Right forelimb (tissue), 1 donor: Measurements from ENCODE around the gene AK2.
"Not testable (repeated sequence)": the region's sequence is repeated elsewhere in the genome, so short reads cannot be mapped to it uniquely, and the experiment has no call there.

Experiments
- DNase-seq: peaks from one replicate; pipeline ENCODE4 v3.0.0-alpha.2; 2018

The AK2 gene

DNA sequence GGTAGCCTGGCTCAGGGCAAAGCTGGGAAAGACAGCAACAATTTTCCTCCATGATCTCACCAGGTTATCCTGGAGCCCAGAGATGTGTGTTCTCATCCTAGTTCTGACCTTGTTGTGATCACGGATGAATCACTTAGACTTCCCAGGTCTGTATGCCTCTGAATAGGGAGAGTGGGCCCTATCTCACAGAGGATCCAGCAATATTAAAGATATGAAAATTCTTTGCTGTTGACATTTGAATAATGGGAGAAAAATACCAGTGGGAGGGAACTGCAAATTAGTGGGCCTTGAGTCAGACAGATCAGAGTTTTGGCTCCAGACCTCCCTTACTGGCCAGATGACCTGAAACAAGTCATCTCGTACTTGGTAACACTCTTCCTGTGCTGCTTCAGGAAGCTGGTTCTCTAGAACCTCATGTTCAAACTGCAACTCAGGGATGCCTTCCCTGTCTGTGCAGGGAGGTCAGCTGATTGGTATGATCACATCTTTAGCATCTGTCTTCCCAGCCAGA lies 39.2 kb downstream of the AK2 start:
- no peak for DNase-seq

GRCh38 chr1:32993324-32993636 lies 43.4 kb downstream of the AK2 start:
- not testable (repeated sequence) for DNase-seq

- DNase-seq = peak; percentile 74
Measured at GRCh38 chr1:32992489-32993323, 44.0 kb downstream of the AK2 start.

DNA sequence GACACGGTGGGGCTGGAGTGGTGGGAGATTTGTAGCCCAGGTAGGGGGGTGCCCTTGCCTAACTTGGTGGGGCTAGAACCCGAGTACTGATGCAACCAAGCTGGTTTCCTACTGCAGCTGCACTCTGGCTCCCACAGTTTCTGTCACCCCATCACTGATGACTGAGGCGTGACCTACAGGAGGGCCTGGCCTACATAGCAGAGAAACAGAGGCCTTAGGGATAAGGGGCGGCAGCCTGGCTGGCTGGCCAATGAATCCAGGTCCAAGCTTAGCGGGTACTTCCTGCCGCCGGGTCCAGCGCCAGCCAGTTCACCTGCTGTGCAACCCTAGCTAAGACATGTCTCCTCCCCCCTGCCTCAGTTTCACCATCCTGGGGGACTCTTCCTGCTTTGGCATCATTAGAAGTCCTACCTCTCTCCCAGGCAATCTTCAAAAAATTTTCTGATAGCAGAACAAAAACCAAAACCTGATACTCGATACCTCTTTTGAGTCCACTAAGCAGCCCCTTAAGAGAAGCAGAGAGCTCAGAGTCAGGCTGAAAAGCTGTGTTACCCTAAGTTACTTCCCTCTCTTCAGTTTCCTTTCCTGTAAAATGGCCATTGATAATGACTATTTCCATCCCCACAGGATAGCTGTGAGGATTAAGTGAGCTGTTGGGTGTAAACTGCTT lies 44.7 kb downstream of the AK2 start:
- no peak for DNase-seq

DNA sequence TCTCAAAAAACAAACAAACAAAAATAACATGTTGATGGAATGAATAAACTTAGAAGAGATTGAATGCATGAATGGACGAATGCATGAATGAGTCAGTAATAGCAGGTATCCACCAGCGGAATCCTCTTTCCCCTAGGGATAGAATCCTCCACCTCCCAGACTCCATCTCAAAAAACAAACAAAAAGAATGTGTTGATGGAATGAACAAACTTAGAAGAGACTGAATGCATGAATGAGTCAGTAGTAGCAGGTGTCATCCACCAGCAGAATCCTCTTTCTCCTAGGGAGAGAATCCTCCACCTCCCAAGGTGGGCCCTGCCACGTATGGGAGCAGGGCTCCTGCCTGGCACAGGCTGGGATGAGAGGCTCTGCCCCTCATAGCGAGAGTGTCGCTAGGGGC lies 45.3 kb downstream of the AK2 start:
- no peak for DNase-seq

GRCh38 chr1:32990887-32991286 lies 45.8 kb downstream of the AK2 start:
- no peak for DNase-seq

- DNase-seq = no peak
Measured at GRCh38 chr1:32989160-32990050, 47.3 kb downstream of the AK2 start.

GRCh38 chr1:32988665-32989064 lies 48.0 kb downstream of the AK2 start:
- no peak for DNase-seq

DNA sequence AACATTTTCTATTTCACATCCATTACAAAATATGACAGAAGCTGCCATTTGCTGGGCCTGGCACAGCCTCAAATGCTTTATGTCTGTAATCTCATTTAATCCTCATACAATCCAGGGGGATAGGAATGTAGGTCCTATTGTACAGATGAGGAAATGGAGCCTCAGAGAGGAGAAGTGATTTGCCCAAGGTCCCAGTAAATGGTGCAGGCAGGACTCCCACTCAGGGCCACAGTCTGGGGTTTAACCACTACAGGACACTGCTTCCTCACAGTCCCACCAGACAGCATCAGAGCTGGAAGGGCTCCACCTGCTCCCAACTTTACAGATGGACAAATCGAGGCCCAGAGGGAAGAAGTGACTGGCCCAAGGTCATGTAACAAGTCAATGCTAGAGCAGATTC lies 51.5 kb downstream of the AK2 start:
- DNase-seq = no peak

DNA sequence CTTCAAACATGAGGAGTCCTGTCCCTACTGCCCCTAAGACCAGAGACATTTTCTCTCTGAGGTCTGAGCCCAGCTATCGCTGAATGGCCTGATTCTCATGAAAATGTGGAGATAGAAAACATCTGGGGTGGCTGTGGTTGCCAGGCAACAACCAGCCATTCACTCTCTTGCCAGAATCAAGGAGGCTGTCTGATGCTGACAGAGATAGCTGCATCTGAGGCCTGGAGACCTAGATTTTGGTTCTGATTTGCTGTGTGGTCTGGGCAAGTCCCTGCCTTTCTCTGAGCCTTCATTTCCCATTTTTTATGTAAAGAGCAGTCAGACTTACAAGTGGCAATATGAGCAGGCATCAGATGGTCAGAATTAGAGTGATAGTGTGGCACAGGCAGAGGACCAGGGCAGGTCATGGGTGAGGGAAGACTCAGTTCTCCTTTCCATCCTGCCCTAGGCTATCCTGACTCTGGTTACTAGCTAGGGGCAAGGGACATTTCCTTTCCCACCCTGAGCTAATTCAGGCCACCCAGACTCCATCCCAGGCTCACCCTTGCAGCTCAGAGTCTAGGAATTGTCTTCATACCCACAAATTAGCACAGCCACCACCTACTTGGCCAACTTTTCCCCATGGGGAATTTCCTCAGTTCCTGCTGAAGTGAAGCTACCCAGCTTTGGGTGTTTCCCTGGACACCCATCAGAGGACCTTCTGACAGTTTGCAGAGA lies 52.1 kb downstream of the AK2 start:
- DNase-seq = no peak

DNA sequence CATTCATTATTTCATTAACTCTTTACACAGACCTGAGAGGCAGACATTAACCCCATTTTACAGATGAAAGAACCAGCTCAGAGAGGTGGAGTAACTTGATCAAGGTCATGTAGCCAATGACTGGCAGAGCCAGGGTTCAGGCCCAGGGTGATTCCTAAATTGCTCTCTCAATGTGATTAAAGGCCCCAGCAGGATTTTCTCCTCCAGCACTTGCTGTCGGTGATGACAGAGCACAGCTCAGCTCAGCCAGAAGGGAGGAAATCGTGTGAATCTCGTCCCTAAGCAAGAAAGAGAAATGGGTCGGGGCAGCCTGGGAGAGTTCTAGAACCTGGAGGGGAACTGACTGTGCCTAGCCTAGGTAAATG lies 52.6 kb downstream of the AK2 start:
- DNase-seq = no peak

- no peak for DNase-seq
Measured at GRCh38 chr1:32983020-32983419, 53.7 kb downstream of the AK2 start.

DNA sequence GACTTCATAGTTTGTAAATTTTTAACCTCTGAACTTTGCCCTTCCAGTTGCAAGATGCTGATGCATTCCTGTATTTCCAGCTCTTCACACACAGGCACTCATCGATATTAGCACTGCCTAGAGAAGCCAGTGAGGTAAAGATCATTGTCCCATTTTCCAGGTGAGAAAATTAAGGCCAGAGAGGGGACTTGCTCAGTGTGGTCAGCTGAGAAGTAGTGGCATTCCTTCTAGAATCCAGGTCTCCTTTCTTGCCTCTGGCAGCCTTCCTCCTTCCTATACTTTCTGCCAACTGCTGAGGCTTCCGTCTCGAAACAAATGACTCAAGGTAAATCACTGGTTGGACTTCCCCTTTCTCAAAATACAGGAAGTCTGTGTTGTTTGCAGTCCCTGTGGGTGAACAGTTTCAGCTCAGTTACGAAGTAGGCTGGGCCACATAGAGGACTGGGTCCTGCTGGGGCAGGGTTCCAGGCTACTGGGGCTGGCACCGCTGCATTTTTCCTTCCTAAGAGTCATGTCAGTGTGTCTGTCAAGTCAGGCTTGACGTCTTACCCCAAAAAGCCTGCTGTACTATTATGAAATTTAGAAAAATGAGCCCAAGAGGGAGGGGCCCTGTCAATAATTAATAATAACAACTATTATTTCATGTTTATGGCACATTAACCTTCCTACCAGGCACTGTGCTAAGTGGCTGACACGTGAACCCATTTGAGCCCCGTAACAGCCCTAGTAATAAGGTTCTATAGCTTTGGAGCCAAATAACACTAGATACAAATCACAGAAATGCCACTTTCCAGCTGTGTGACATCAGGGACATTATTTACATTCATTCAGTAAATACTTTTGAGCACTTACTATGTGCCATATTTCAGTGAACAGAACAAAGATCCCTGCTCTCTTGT lies 55.4 kb downstream of the AK2 start:
- DNase-seq = no peak

DNA sequence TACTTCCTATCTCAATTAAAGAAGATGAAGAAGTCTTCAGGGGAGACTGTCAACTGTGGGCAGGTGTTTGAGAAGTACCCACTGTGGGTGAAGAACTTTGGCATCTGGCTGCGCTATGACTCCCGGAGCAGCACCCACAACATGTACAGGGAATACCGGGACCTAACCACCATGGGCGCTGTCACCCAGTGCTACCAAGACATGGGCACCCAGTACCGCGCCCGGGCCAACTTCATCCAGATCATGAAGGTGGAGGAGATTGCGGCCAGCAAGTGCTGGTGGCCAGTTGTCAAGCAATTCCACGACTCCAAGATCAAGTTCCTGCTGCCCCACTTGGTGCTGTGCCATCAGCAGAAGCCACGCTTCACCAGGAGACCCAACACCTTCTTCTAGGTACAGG lies 56.6 kb downstream of the AK2 start:
- DNase-seq = no peak

GRCh38 chr1:32978854-32979253 lies 57.8 kb downstream of the AK2 start:
- no peak for DNase-seq

DNA sequence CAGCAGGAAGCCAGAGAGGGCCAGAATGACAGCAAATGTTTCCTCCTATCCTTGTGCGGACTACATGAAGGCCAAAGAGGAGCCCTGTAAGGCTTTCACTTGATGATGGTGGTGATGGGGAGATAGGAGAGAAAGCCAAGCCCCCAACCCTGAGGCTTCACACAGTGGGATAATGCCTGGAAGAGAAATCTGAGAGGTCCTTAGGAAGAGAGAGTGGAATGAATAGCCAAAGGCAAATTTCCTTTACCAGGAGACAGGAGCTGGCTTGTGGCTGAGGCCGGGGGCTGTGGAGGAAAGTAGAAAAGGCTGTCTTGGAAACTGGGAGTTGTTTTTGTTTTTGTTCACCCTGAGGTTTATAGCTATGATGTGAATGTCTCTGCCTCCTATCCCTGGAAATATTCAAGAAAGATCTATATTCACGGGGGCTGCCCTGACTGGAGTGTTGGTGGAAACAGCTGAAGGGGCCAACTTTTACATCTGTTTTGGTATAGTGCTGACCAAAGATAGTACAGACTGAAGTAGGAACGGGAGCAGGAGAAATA lies 59.1 kb downstream of the AK2 start:
- no peak for DNase-seq

DNA sequence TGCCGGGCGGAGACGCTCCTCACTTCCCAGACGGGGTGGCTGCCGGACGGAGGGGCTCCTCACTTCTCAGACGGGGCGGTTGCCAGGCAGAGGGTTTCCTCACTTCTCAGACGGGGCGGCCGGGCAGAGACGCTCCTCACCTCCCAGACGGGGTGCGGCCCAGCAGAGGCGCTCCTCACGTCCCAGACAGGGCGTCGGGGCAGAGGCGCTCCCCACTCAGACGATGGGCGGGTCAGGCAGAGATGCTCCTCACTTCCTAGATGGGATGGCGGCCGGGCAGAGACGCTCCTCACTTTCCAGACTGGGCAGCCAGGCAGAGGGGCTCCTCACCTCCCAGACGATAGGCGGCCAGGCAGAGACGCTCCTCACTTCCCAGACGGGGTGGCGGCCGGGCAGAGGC lies 61.6 kb downstream of the AK2 start:
- DNase-seq = not testable (repeated sequence)

DNA sequence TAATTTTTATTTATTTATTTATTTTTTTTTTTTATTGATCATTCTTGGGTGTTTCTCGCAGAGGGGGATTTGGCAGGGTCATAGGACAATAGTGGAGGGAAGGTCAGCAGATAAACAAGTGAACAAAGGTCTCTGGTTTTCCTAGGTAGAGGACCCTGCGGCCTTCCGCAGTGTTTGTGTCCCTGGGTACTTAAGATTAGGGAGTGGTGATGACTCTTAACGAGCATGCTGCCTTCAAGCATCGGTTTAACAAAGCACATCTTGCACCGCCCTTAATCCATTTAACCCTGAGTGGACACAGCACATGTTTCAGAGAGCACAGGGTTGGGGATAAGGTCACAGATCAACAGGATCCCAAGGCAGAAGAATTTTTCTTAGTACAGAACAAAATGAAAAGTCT lies 63.2 kb downstream of the AK2 start:
- DNase-seq = not testable (repeated sequence)

DNA sequence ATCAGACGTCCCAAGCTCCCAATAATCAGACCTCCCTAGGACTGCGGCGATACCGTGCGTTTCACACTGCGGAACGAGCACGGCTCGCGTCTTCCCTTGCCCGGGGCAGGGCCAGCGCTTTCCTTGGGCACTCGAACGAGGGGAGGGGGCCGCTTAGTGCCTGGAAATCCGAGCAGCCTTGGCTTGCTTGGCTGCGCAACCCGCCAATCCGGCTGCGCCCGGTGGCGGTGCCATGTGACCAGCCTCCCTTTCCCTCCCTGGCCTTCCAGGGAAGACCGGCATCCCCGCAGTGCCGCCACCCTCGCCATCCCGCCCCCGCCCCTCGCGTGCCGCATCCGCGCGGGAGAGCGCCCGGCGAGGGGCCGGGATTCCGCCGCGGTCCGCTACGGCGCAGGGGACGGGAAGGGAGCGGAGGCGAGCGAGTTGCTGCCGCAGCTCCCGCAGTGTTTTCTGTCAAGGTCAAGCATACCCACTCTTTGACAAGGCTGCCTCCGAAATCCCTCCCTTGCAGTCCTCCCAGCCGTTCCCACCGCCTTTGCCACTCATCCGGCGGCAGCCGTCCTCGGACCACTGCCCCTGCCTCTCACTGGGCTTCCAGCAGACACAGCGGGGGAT lies 63.8 kb downstream of the AK2 start:
- peak; percentile 79 for DNase-seq

DNA sequence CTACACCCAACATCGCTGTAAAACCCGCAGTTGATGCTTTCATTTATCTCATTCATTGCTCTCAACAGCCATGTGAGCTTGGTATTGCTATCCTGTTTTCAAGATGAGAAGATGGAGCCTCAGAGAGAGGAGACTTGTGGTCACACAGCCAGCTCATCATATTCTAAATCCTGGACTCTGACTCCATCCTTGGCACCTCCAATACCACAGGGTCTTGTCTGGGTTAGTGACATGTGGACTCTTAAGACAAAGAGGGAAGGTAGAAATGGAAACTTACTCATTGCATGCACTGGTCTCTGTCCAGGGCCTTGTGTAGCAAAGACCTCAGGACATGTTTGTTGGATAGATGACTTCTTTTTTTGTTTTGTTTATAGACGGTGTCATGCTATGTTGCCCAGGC lies 65.1 kb downstream of the AK2 start:
- no peak for DNase-seq

- no peak for DNase-seq
Measured at GRCh38 chr1:32971156-32971555, 65.5 kb downstream of the AK2 start.
